GM19238 (cell line): Measurements from ENCODE around the gene GNG12.
"Not testable (repeated sequence)": the region's sequence is repeated elsewhere in the genome, so short reads cannot be mapped to it uniquely, and the experiment has no call there.

Experiments
- DNase-seq: peaks from one replicate; pipeline ENCODE4 v3.0.0; 2011; ENCODE audit warnings: low spot score; ENCODE audit not compliant: insufficient read length

The GNG12 gene

GRCh38 chr1:67684526-67685066, 148.7 kb downstream of the GNG12 start:
- no peak for DNase-seq

GRCh38 chr1:67683766-67684525, 149.3 kb downstream of the GNG12 start:
- no peak for DNase-seq

GRCh38 chr1:67683316-67683715, 150.0 kb downstream of the GNG12 start:
- DNase-seq = no peak

DNA sequence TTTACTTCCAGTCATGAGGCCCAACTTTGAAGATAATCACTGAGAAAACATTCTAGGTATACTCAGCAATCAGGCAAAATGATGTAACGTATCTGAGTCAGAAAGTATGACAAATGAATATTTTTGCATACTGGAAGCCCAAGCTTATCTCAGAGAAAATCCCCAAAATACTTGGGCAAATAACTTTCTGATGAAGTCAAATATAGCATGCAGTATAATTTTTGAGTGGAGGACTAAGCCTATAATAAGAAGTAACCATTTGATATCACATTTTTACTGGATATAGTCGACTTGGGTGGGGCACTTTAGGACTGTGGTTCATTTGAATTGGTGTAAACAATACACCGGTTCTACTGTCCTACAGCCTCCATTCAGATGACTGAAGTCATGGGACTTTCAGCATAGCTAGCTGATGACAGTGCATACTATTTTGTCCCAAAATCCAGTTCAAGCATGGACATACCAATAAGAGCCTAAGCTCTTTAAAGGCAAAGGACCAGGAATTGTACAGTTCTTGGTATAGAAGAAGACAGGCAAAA, 150.5 kb downstream of the GNG12 start:
- no peak for DNase-seq

- no peak for DNase-seq
These were observed 152.8 kb downstream of the GNG12 start for GRCh38 chr1:67680486-67680885.

DNA sequence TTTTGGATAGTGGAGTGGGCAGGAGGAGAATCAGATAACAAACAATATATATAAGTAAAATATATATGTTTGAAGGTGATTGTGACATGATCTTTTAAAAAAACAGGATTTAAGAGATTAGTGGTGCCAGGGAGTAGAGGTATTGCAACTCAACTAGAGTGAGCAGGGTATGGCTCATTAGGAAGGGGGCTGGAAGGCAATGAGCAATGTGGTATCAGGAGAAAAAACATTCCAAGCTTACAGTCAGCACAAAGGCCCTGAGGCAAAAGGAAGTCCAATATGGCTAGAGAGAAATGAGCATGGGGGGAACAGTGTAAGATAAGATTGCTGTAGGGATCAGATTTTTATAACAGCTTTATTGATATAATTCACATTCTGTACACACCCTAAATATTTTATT, 153.6 kb downstream of the GNG12 start:
- no peak for DNase-seq

DNA sequence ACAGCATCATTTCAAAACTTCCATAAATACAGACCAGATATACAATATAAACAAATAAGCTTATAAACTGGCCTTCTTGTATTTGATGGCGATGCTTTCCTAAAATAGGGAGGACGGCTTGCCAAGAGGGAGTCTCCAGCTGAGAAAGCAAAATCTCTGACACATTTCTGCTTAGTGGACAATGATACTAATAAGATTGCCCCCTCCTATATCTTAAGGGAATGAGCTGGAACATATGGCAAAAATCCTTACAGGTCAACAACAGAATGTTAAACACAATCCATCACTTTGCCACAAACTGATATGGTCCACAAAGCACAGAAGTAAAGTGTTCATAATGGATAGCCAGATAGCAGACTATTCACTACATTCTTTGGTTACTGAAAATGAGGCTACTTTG, 155.3 kb downstream of the GNG12 start:
- no peak for DNase-seq

DNA sequence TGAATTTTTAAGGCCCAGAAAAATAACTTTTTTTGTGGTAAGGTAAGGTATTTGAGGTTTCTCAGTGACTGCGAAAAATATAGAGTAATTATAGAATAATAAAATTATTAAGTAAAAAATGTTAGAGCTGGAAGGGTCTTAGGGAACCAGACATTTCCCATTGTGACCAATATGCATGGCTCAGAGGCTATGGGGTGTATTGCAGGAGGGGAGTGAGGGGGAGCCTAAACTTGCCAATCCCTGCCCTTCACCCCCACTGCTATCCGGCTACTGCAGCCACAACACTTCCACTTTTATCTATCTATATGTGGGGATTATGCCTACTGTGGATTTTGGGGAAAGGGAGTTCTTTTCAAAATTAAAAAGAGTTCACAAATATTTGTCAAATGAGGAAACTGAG, 155.9 kb downstream of the GNG12 start:
- DNase-seq = no peak

GRCh38 chr1:67676946-67677345, 156.3 kb downstream of the GNG12 start:
- no peak for DNase-seq

DNA sequence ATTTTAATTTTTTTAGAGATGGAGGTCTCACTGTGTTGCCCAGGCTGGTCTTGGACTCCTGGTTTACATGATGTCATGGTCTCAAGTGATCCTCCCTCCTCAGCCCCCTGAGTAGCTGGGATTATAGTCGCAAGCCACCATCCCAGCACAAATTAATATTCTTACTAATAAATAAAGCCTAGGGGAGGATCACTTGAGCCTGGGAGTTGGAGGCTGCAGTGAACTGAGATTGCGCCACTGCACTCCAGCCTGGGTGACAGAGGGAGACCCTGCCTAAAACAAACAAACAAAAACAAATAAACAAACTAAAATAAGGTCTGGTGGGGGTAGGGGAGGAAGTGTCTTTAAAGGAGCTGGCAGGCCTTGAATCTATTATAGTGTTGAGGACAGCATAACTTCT, 157.0 kb downstream of the GNG12 start:
- no peak for DNase-seq

GRCh38 chr1:67675800-67676199, 157.5 kb downstream of the GNG12 start:
- no peak for DNase-seq

- no peak for DNase-seq
These were observed 158.8 kb downstream of the GNG12 start for GRCh38 chr1:67674260-67675011.

DNA sequence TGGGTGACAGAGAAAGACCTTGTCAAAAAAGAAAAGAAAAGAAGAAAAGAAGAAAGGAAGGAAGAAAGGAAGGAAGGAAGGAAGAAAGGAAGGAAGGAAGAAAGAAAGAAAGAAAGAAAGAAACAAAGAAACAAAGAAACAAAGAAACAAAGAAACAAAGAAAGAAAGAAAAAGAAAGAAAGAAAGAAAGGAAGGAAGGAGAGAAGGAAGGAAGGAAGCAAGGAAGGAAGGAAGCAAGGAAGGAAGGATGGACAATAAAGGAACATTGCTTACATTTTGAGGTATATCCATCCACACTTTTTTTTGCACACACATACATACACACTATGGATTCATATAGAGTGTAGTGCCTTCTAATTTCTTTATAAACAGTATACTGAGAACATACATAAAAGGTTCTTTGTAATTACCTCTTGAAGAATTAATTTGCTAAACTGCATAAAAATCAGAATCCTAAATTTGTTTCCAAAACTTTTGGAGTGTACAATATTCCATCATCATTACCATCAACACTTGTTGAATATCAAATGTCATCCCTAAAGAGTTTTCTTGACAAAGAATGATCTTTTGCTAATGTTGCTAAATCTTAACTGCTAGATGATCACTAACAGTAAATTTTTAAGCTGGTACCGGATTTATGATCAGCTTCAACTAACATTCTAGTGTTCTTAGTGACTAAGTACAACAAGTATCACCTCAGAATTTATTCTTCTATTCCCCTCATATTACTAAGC, 159.6 kb downstream of the GNG12 start:
- DNase-seq = no peak

GRCh38 chr1:67672260-67672803, 160.9 kb downstream of the GNG12 start:
- no peak for DNase-seq

GRCh38 chr1:67668660-67669059, 164.6 kb downstream of the GNG12 start:
- no peak for DNase-seq

DNA sequence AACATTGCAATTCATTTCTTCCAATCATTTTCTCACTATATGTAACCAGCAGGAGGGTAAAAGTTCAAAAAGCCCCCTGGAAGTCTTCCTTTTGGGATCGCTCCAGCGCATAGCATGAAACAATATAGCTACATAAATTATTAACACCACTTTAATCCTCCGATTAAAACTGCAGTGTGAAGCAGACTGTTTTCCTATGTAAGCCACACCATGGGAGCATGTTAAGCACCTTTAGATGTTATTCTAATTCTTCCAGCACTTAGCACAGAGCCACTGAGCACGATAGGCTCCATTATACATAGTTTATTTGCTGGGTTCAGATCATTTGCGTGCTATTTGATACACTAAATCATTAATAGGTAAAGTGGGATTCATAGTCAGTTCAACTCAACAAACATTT, 166.6 kb downstream of the GNG12 start:
- DNase-seq = no peak

DNA sequence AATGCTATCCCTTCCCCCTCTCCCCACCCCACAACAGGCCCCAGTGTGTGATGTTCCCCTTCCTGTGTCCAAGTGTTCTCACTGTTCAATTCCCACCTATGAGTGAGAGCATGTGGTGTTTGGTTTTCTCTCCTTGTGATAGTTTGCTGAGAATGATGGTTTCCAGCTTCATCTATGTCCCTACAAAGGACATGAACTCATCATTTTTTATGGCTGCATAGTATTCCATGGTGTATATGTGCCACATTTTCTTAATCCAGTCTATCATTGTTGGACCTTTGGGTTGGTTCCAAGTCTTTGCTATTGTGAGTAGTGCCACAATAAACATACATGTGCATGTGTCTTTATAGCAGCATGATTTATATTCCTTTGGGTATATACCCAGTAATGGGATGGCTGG, 168.0 kb downstream of the GNG12 start:
- DNase-seq = not testable (repeated sequence)

DNA sequence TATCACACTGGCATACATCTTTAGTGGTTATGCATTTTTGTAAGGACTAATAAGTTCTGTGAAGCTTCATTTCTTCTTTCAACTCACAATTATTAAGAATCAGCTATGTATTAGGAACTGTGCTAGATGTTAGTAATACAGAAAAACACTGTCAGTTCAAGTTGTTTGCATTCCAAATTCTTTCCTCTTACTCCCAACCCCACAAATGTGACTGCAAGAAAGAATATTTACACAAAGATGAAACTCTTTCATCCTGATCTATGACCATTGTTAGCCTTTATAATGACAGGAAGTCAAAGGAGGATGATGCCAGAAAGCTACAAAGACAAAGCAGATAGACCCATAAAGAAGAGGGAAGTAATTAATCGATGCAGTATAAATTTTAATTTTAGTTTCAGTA, 169.2 kb downstream of the GNG12 start:
- DNase-seq = no peak

DNA sequence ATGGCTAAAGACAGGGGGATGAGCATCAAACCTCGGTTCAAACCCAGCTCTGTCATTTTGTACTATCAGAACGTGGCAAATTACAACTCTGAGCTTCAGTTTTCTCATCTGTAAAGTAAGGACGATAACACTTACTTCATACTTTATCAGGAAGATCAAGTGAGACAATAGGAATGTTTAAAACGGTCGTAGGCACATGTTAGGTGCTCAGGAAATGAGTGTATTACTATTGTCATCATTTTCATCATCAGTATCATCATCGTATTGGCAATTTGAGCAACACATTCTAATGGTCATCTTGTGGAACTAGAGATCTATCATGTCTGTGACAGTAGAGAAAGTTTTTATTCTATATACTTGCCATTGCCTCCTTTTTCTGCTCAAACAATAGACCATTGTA, 170.4 kb downstream of the GNG12 start:
- DNase-seq = no peak

DNA sequence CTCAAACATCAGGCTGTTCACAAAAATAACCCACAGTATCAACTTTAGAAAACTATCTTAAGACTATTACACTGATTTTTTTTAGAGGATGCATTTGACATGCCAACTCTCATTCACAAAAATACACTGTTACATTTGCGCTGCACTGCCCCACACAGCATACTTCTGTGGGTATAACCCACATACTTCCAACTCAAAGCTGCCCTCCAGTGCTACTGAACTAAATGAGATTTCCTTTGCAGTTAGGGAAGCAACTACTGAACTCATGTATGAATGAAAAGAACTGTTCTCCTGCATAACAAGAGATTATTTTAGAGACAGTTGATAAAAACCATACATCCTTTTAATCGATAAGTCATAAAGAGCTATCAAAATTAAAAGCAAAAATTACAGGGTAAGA, 174.0 kb downstream of the GNG12 start:
- no peak for DNase-seq

DNA sequence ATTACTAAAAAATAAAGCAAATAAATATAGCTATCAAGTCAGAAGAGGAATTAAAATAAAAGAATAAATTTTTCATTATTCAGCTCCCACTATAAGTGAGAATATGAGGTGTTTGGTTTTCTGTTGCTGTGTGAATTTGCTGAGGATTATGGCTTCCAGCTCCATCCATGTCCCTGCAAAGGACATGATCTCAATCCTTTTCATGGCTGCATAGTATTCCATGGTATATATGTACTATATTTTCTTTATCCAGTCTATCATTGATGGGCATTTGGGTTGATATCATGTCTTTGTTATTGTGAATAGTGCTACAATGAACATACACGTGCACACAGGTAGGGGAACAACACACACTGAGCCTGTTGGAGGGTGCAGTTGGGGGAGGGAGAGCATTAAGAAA, 176.1 kb downstream of the GNG12 start:
- not testable (repeated sequence) for DNase-seq
